Stimulated activated CD4-positive, alpha-beta T cell treated with anti-CD3 and anti-CD28 coated beads, Interleukin-1b, Interleukin-23, amount 100 ng/mL, for 4 hours (primary cell): ENCODE results near the gene PRKCA.
"Not testable (repeated sequence)": the region's sequence is repeated elsewhere in the genome, so short reads cannot be mapped to it uniquely, and the experiment has no call there.

ENCODE experiments used
- DNase-seq, 2 donors: peaks; one replicate each; pipeline ENCODE4 v3.0.0-alpha.2; 2020; ENCODE audit warnings: low read depth in 2 of 2

Gene PRKCA

GRCh38 chr17:66438101-66438500 lies 135.7 kb downstream of the PRKCA start:
- no peak for DNase-seq

GRCh38 chr17:66441101-66441661 lies 138.8 kb downstream of the PRKCA start:
- no peak for DNase-seq

GRCh38 chr17:66443166-66443565 lies 140.8 kb downstream of the PRKCA start:
- DNase-seq: no peak

DNA sequence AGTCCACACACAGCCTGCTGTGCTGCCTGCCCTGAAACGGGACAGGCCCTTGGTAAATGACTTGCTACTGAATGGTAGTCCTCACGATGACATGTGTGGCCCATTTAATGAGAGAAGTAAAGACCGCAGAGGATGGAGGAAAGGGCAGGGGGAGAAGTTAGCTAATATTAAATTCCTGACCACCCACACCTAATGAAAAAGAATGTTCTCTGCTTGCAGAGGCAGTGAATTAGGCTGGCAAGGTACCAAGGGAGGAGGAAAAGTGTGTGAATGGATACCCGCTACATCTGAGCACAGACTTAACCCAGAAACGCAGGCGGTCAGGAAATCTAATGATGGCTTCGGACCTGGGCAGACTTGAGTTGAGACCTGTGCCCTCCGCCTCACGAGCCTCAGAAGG lies 141.2 kb downstream of the PRKCA start:
- DNase-seq: no peak

GRCh38 chr17:66444031-66444430 lies 141.6 kb downstream of the PRKCA start:
- DNase-seq: no peak

- DNase-seq: no peak
Observed at GRCh38 chr17:66445229-66445628, 142.8 kb downstream of the PRKCA start.

DNA sequence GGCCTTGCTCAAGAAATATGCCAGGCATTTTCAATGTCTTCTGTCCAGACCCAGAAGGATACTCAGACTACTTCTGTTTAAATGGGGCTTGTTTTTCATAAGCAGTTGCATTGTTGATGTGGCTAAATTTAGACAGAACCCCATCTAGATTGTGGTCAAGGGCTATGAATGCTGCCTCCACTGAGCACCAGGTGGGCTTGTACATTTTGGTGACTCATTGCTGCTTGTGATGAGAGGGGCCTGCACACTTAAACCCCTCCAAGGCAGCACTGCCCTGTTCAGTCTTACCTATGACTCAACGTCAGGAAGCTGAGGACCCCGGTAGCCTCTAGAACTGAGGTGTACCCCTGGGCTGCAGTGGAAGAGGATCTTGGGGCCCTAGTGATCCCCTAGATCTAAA lies 144.0 kb downstream of the PRKCA start:
- DNase-seq: no peak

DNA sequence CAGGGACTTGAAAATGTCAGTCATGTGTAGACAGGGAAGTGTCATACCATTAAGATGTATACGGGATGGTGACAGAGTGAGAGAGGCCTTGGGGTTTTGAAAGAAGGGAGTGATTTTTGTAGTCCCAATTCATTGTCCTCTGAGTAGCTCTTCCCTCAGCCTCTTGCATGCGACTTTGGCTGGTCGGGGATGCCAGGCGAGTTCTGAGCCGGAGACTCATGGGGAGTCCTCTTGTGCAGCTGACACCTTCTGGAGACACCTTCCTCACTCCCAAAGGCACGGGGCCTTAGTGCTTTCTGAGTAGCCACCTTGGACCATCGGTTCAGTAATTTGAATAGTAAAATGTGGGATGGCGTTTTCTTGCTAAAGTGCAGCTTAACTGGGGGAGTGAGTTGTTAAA lies 144.7 kb downstream of the PRKCA start:
- DNase-seq: no peak

- DNase-seq: no peak
Observed at GRCh38 chr17:66448026-66448639, 145.7 kb downstream of the PRKCA start.

DNA sequence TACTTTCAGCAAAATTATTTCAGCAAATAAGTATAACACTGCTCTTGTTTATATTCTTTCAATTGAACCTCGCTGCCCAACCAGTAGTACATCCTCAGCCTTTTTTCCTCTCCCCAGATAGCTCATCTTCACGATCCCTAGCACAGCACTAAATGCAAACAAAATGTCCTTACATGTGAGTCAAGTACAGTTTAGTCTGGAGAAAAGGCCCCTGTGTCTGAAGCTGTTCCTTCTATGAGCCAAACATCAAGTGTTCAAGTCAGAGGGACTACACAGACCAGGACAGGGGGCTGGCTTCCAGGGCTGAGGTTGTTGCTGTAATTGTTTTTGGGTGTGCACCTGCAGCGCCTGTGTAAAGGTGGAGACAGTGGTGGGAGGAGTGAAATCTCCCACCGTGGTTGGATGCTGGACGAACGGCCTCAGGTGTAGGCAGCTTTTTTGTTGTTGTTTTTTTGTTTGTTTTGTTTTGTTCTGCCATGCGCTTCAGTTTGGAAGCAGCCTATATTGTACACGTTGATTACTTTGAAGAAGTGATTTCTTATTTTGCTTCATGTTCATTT lies 147.1 kb downstream of the PRKCA start:
- DNase-seq: no peak

GRCh38 chr17:66450008-66450851 lies 147.8 kb downstream of the PRKCA start:
- no peak for DNase-seq

DNA sequence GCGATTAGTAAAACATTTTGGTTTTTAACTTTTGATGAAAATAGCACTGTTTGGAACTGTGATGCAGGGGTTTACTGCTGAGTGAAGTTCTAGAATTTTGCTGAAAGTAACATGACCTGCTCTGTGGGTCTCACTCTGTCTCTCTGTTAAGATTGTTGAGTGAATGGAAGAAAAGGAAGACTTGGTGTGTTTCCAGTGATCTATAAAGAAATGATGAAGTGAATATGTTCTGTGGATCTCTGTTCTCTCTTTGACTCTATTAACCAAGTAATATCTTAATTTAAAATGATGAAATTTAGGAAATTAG lies 148.4 kb downstream of the PRKCA start:
- DNase-seq: no peak

- DNase-seq: no peak
Observed at GRCh38 chr17:66451188-66452149, 149.1 kb downstream of the PRKCA start.

DNA sequence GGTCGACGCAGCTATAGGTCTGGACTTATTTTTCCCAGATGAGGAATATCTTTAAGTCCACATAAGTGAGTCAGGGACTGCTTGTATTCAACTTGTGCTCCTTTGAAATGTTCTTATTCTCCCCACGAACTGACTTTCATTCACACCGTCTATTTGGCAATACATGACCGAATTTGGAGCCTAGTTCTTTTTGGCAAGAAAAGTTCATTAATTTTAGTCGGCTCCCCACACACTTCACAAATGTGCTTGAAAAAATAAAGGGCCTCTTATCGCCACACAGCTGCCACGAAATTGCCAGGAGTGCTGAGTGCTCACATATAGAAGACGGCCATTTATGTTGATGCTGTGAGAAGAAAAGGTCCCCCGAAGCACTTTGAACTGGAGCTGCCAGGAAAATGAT lies 152.6 kb downstream of the PRKCA start:
- DNase-seq: no peak

GRCh38 chr17:66457499-66457898 lies 155.1 kb downstream of the PRKCA start:
- not testable (repeated sequence) for DNase-seq

GRCh38 chr17:66458782-66459181 lies 156.4 kb downstream of the PRKCA start:
- DNase-seq: no peak

DNA sequence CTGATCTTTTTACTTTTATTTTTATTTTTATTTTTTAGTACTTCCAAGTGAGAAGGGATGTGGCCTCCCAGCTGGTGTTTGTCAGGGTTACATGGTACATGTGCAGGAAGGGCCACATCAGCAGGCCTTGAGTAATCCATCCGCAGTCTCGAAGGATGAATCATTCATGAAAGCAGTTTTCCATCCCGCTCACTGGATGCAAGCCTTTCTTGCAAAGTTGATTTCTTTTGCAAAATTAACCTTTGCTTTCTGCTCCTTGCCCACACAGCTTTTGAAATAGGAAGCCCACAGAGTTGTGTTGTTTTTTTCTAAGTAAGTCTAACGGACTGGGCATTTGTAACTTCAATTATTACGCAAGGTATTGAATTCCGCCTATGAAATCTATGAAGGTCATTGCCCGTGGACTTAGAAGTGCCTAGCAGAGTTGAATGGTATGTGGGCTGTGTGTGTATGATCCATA lies 157.4 kb downstream of the PRKCA start:
- DNase-seq: no peak

- DNase-seq: no peak
Observed at GRCh38 chr17:66460558-66460957, 158.1 kb downstream of the PRKCA start.

DNA sequence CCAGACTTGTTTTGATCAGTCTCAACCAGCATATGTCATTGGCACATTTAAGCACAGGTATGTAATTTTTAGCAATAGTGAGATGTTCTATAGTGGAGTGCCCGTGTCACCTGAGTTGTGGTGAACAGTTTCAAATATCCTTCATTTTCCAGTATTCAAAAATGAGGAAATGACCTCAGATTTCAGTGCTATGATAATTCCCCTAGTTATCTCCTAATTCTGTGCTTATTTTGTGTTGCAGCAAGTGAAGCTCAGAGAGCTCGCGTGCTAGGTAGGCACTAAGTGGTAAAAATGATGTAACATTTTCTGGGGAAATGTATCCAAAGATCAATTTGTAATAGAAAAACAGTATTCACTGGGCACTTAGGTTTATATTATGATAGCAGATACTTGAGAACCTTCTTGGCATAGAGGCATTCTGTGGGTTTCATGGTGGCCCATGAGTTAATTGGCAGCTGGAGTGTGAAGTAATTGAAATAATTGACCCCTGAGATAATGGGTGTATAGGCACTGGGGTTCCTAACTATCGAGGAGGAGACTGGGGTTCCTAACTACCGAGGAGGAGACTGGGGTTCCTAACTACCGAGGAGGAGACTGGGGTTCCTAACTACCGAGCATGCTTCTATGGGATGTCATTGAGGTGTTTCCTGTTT lies 159.1 kb downstream of the PRKCA start:
- no peak for DNase-seq

- DNase-seq: no peak
Observed at GRCh38 chr17:66462010-66462409, 159.6 kb downstream of the PRKCA start.

- DNase-seq: no peak
Observed at GRCh38 chr17:66464921-66465320, 162.5 kb downstream of the PRKCA start.
